HTERT RPE-1 (cell line): ENCODE data around the gene QRICH1.

ENCODE experiments used
- in situ Hi-C: fragments of 300-500 bp; cut with MboI; formaldehyde crosslinking; loops from 4 replicates; pipeline ENCODE4 v1.14.3; 2020; ENCODE audit warnings: low sequenced_read_pairs

The QRICH1 gene

GRCh38 chr3:48999085-48999858, 94.6 kb downstream of the QRICH1 start:
- in situ Hi-C loops: no loop called here

GRCh38 chr3:48997714-48998637, 95.9 kb downstream of the QRICH1 start:
- in situ Hi-C loops: no loop called here

GRCh38 chr3:48997102-48997635, 96.7 kb downstream of the QRICH1 start:
- in situ Hi-C loops: no loop called here

GRCh38 chr3:48996640-48997039, 97.2 kb downstream of the QRICH1 start:
- in situ Hi-C loops: no loop called here

- in situ Hi-C loops: no loop called here
Measured at GRCh38 chr3:48993834-48994233, 100.0 kb downstream of the QRICH1 start.

GRCh38 chr3:48991851-48992545, 101.9 kb downstream of the QRICH1 start:
- in situ Hi-C loops: no loop called here

GRCh38 chr3:48990636-48991469, 103.0 kb downstream of the QRICH1 start:
- in situ Hi-C loops: no loop called here

GRCh38 chr3:48989796-48990635, 103.9 kb downstream of the QRICH1 start, which contains the start of gene P4HTM:
Gene P4HTM, plus strand, starts transcription at chr3:48990241. Its CDS starts 16 bp downstream, at chr3:48990257.
- in situ Hi-C loops: no loop called here

GRCh38 chr3:48989126-48989795, 104.6 kb downstream of the QRICH1 start:
- in situ Hi-C loops: no loop called here

GRCh38 chr3:48985831-48986376, 108.0 kb downstream of the QRICH1 start:
- in situ Hi-C loops: no loop called here

- in situ Hi-C loops: no loop called here
Measured at GRCh38 chr3:48984663-48985062, 109.2 kb downstream of the QRICH1 start.

GRCh38 chr3:48983096-48983495, 110.8 kb downstream of the QRICH1 start:
- in situ Hi-C loops: no loop called here

GRCh38 chr3:48982686-48983085, 111.2 kb downstream of the QRICH1 start:
- in situ Hi-C loops: no loop called here

GRCh38 chr3:48982016-48982415, 111.9 kb downstream of the QRICH1 start:
- in situ Hi-C loops: no loop called here

- in situ Hi-C loops: no loop called here
Measured at GRCh38 chr3:48980295-48980694, 113.6 kb downstream of the QRICH1 start.
